ENCODE data around the gene PPARA. TPM values are rescaled to one million over a fixed set of nuclear protein-coding genes. Genes with fewer than 3 reads are reported as not detected.

PPARA gene
- total RNA-seq, 1 experiment from 2014 or later, result 14.5 TPM

DNA sequence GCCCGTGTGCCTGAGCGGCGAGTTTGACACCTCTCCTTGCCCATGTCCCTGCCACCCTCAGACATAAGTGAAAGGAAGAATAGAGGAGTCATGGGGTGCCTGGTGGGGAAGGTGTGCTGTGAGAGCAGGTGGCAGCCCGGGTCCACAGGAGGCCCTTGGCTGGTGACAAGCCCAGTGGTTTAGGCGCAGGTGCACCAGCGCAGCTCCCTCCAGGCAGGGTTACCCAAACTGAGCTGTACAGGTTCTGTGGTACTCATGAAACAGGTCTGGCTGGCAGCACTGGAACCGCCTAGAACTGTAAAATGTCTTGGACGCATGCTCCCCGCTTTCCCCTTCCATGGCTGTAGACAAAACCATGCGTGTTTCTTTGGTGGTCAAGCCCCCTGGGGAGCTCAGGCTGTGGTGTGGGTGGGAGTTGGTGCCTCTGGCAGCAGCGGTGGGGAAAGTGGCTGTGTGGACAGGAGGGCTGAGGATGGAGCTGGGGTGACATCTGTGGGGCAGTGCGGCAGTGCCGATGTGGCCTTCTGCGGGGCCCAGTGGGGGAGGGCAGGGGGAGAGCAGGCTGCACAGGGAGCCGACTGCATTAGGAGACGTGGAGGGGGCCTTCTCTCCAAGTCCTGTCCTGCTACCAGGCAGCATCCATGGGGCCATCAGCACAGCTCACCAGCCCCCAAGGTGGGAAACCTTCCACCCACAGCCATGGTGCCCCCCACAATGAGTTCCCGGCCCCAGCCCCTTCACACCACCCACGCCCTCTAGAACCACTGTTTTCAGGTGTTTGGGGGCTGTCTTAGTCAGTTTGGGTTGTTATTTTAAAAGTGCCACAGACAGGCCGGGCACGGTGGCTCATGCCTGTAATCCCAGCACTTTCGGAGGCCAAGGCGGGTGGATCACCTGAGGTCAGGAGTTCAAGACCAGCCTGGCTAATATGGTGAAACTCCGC, 140.8 kb downstream of the PPARA start:
- no peaks in the 10 kb centered on the region for H3K27me3 ChIP-seq (ENCODE audit: insufficient read depth, low read length)
- H3K79me2 ChIP-seq (ENCODE audit: insufficient read depth, low read length), result no peaks in the 10 kb centered on the region
- no TSS peak for BruUV-seq (replicated peaks)
- H3K4me3 ChIP-seq (replicated peaks in 1 of 2; ENCODE audit: low read depth in 1 of 2, low read length in 2 of 2), result no peak overlapping the region
- CTCF ChIA-PET, result no interaction called here
- DNase-seq (ENCODE audit: low read depth, low spot score) (no peak), ATAC-seq (no peak)
- RAD21 ChIA-PET (ENCODE audit: low non-redundant PET in 1 of 2, low total read pairs in 2 of 2, uncharacterized antibody in 2 of 2, unreplicated experiment in 2 of 2), result no interaction called here
- no peak overlapping the region for H3K27ac ChIP-seq (ENCODE audit: low read depth, low read length)
- no peak overlapping the region for H2AFZ ChIP-seq (ENCODE audit: low read depth, low read length, poor library complexity, severe bottlenecking)
- POLR2A ChIA-PET, result no interaction called here
- intact Hi-C loops (cut with micrococcal nuclease), result no loop called here
- H3K4me1 ChIP-seq (ENCODE audit: control insufficient read depth in 1 of 2, insufficient read depth in 2 of 2, low read length in 2 of 2), result peaks cover 7 to 10% of the 10 kb centered on the region in 2 experiments; a peak in 3 of 4 replicates
- no peak overlapping the region for H3K4me2 ChIP-seq (ENCODE audit: low read length)
- no peaks in the 10 kb centered on the region for H4K20me1 ChIP-seq (ENCODE audit: insufficient read depth)
- peaks cover 11% of the 10 kb centered on the region in 2 experiments; a peak in 3 of 4 replicates for H3K36me3 ChIP-seq (ENCODE audit: control insufficient read depth in 1 of 2, insufficient read depth in 2 of 2, low read length in 2 of 2)
- H3K9me3 ChIP-seq (ENCODE audit: control insufficient read depth in 1 of 2, insufficient read depth in 1 of 2, low read depth in 1 of 2, low read length in 2 of 2), result no peaks in the 10 kb centered on the region
- no peak overlapping the region for H3K9ac ChIP-seq (ENCODE audit: low read length)
- H3K9me2 ChIP-seq (ENCODE audit: insufficient read depth), result no peaks in the 10 kb centered on the region
- TF ChIP-seq JUND (IDR thresholded peaks at IDR 0.05), result no peak
- TF ChIP-seq ELF1 (IDR thresholded peaks at IDR 0.05; ENCODE audit: borderline replicate concordance, low read depth), result no peak
- TF ChIP-seq, protein P1, sequence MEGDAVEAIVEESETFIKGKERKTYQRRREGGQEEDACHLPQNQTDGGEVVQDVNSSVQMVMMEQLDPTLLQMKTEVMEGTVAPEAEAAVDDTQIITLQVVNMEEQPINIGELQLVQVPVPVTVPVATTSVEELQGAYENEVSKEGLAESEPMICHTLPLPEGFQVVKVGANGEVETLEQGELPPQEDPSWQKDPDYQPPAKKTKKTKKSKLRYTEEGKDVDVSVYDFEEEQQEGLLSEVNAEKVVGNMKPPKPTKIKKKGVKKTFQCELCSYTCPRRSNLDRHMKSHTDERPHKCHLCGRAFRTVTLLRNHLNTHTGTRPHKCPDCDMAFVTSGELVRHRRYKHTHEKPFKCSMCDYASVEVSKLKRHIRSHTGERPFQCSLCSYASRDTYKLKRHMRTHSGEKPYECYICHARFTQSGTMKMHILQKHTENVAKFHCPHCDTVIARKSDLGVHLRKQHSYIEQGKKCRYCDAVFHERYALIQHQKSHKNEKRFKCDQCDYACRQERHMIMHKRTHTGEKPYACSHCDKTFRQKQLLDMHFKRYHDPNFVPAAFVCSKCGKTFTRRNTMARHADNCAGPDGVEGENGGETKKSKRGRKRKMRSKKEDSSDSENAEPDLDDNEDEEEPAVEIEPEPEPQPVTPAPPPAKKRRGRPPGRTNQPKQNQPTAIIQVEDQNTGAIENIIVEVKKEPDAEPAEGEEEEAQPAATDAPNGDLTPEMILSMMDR (IDR thresholded peaks at IDR 0.05 in 2 of 3, conservative IDR thresholded peaks at IDR 0.05 in 1 of 3; ENCODE audit: borderline replicate concordance in 1 of 3, insufficient read depth in 1 of 3, low read depth in 2 of 3, low read length in 2 of 3), result no peak
- no peak for TF ChIP-seq FOSL1 (IDR thresholded peaks at IDR 0.05; ENCODE audit: low read depth)
- no peak for TF ChIP-seq SIN3A (IDR thresholded peaks at IDR 0.05; ENCODE audit: low read depth)
- TF ChIP-seq, protein P2, sequence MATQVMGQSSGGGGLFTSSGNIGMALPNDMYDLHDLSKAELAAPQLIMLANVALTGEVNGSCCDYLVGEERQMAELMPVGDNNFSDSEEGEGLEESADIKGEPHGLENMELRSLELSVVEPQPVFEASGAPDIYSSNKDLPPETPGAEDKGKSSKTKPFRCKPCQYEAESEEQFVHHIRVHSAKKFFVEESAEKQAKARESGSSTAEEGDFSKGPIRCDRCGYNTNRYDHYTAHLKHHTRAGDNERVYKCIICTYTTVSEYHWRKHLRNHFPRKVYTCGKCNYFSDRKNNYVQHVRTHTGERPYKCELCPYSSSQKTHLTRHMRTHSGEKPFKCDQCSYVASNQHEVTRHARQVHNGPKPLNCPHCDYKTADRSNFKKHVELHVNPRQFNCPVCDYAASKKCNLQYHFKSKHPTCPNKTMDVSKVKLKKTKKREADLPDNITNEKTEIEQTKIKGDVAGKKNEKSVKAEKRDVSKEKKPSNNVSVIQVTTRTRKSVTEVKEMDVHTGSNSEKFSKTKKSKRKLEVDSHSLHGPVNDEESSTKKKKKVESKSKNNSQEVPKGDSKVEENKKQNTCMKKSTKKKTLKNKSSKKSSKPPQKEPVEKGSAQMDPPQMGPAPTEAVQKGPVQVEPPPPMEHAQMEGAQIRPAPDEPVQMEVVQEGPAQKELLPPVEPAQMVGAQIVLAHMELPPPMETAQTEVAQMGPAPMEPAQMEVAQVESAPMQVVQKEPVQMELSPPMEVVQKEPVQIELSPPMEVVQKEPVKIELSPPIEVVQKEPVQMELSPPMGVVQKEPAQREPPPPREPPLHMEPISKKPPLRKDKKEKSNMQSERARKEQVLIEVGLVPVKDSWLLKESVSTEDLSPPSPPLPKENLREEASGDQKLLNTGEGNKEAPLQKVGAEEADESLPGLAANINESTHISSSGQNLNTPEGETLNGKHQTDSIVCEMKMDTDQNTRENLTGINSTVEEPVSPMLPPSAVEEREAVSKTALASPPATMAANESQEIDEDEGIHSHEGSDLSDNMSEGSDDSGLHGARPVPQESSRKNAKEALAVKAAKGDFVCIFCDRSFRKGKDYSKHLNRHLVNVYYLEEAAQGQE (IDR thresholded peaks at IDR 0.05; ENCODE audit: low read depth), result no peak
- TF ChIP-seq, protein P3, sequence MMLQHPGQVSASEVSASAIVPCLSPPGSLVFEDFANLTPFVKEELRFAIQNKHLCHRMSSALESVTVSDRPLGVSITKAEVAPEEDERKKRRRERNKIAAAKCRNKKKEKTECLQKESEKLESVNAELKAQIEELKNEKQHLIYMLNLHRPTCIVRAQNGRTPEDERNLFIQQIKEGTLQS (IDR thresholded peaks at IDR 0.05), result no peak
- TF ChIP-seq, protein P4, sequence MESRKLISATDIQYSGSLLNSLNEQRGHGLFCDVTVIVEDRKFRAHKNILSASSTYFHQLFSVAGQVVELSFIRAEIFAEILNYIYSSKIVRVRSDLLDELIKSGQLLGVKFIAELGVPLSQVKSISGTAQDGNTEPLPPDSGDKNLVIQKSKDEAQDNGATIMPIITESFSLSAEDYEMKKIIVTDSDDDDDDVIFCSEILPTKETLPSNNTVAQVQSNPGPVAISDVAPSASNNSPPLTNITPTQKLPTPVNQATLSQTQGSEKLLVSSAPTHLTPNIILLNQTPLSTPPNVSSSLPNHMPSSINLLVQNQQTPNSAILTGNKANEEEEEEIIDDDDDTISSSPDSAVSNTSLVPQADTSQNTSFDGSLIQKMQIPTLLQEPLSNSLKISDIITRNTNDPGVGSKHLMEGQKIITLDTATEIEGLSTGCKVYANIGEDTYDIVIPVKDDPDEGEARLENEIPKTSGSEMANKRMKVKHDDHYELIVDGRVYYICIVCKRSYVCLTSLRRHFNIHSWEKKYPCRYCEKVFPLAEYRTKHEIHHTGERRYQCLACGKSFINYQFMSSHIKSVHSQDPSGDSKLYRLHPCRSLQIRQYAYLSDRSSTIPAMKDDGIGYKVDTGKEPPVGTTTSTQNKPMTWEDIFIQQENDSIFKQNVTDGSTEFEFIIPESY (IDR thresholded peaks at IDR 0.05; ENCODE audit: extremely low read depth, insufficient replicate concordance, low read length), result no peak
- TF ChIP-seq TCF7L2 (IDR thresholded peaks at IDR 0.05; ENCODE audit: borderline replicate concordance, extremely low read depth, insufficient read depth, insufficient read length), result no peak
- no peak for TF ChIP-seq SP1 (IDR thresholded peaks at IDR 0.05; ENCODE audit: low read depth)
- no peak for TF ChIP-seq POLR2A (IDR thresholded peaks at IDR 0.05; ENCODE audit: borderline replicate concordance, extremely low read depth, insufficient read depth, insufficient read length)
- TF ChIP-seq RAD21 (IDR thresholded peaks at IDR 0.05; ENCODE audit: low read depth), result no peak
- no peak for TF ChIP-seq EZH2 (IDR thresholded peaks at IDR 0.05)
- TF ChIP-seq YY1 (IDR thresholded peaks at IDR 0.05; ENCODE audit: extremely low read depth, insufficient replicate concordance, low read depth, low read length), result no peak
- TF ChIP-seq, protein P5, sequence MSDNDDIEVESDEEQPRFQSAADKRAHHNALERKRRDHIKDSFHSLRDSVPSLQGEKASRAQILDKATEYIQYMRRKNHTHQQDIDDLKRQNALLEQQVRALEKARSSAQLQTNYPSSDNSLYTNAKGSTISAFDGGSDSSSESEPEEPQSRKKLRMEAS (IDR thresholded peaks at IDR 0.05), result no peak
- TF ChIP-seq EGR1 (IDR thresholded peaks at IDR 0.05; ENCODE audit: low read depth), result no peak
- TF ChIP-seq SRF (IDR thresholded peaks at IDR 0.05; ENCODE audit: low read depth), result no peak
- no peak for TF ChIP-seq ZNF274 (IDR thresholded peaks at IDR 0.05; ENCODE audit: low read depth, low read length)
- TF ChIP-seq CBX3 (IDR thresholded peaks at IDR 0.05; ENCODE audit: low read depth), result no peak
